Activated CD8-positive, alpha-beta T cell treated with anti-CD3 and anti-CD28 coated beads for 36 hours (primary cell): Measurements from ENCODE around the gene HOXB5. TPM values are rescaled to one million over a fixed set of nuclear protein-coding genes. Genes with fewer than 3 reads are reported as not detected.

Experiments
- ATAC-seq: fragments of 200-7000 bp; cut with Tn5 transposase; one replicate; pipeline ENCODE4 v1.10.0; 2021; ENCODE audit warnings: mild to moderate bottlenecking, moderate library complexity
- CTCF ChIA-PET: fragments of 350-600 bp; sonication (Branson Sonifier 250); formaldehyde crosslinking; loops from one replicate; lab custom pipeline; 2021; ENCODE audit warnings: antibody characterized with exemption; lab: Charles Lee
- POLR2A ChIA-PET: fragments of 350-600 bp; sonication (Branson Sonifier 250); formaldehyde crosslinking; loops from one replicate; lab custom pipeline; 2021; ENCODE audit warnings: antibody characterized with exemption; lab: Charles Lee
- DNase-seq: peaks from one replicate; pipeline ENCODE4 v3.0.0-alpha.2; 2020
- H3K27ac Mint-ChIP-seq: one replicate; pipeline ENCODE4 v1.8.0; 2021; ENCODE audit warnings: mild to moderate bottlenecking, mixed read lengths
- H3K27me3 Mint-ChIP-seq: one replicate; pipeline ENCODE4 v1.8.0; 2021; ENCODE audit warnings: mixed read lengths
- H3K36me3 Mint-ChIP-seq: one replicate; pipeline ENCODE4 v1.8.0; 2021; ENCODE audit warnings: low read depth, mixed read lengths
- H3K4me1 Mint-ChIP-seq: one replicate; pipeline ENCODE4 v1.8.0; 2021; ENCODE audit warnings: low read depth, mixed read lengths
- H3K4me3 Mint-ChIP-seq: one replicate; pipeline ENCODE4 v1.8.0; 2021; ENCODE audit warnings: mild to moderate bottlenecking, moderate library complexity, mixed read lengths
- H3K9me3 Mint-ChIP-seq: one replicate; pipeline ENCODE4 v1.8.0; 2021; ENCODE audit warnings: mixed read lengths
- CTCF ChIP-seq: fragments of 200-600 bp; IDR thresholded peaks from one replicate; pipeline ENCODE4 v1.8.0; 2022; ENCODE audit warnings: antibody characterized with exemption, mild to moderate bottlenecking
- intact Hi-C: fragments of 100-400 bp; cut with micrococcal nuclease; formaldehyde crosslinking; loops from one replicate; pipeline ENCODE4 v1.10.0; 2022
- total RNA-seq, 2 experiments: library from RNA; stranded (reverse); gene quantifications; one replicate each; pipeline ENCODE4 v1.2.3, GENCODE V29; 2021

HOXB5 gene
- total RNA-seq, 2 experiments from 2014 or later, result not detected

- no peaks in the 10 kb centered on the region for H3K9me3 Mint-ChIP-seq
- intact Hi-C loops, result no loop called here
- TF ChIP-seq CTCF, result no peak
- H3K36me3 Mint-ChIP-seq, result no peaks in the 10 kb centered on the region
- DNase-seq (peak; percentile 42), ATAC-seq (peak; percentile 8)
- H3K4me1 Mint-ChIP-seq, result peaks cover 36% of the 10 kb centered on the region
- CTCF ChIA-PET, result interaction anchor here (1.0 to 1.9 kb wide), 2 partner anchors 16 to 226 kb away, joined by 3 to 6 read pairs; partner anchors contain the start of gene HOXB5
- peaks cover 35% of the 10 kb centered on the region for H3K27me3 Mint-ChIP-seq
- POLR2A ChIA-PET, result interaction anchor here (1.0 to 1.9 kb wide), 4 partner anchors 17 to 54 kb away, joined by 3 to 5 read pairs (median 3); no protein-coding TSS in a partner anchor
- H3K4me3 Mint-ChIP-seq, result peak overlapping the region; percentile 76
- peak overlapping the region; percentile 57 for H3K27ac Mint-ChIP-seq
Measured at GRCh38 chr17:48577330-48577945, 16.1 kb downstream of the HOXB5 start.

- intact Hi-C loops, result no loop called here
- Mint-ChIP-seq H3K36me3 (no peaks in the 10 kb centered on the region), H3K27ac (no peak overlapping the region), H3K4me1 (peaks cover 34% of the 10 kb centered on the region), H3K4me3 (peak overlapping the region; percentile 76), H3K9me3 (no peaks in the 10 kb centered on the region), H3K27me3 (peaks cover 29% of the 10 kb centered on the region)
- DNase-seq (no peak), ATAC-seq (no peak)
- POLR2A ChIA-PET, result interaction anchor here (0.7 to 1.9 kb wide), 4 partner anchors 11 to 54 kb away, joined by 3 to 5 read pairs (median 3); no protein-coding TSS in a partner anchor
- TF ChIP-seq CTCF, result no peak
- CTCF ChIA-PET, result interaction anchor here (1.0 kb wide), 1 partner anchor 225 kb away, joined by 3 read pairs; no protein-coding TSS in a partner anchor
Measured at GRCh38 chr17:48576479-48577309, 16.9 kb downstream of the HOXB5 start.

GRCh38 chr17:48575673-48576478 lies 17.7 kb downstream of the HOXB5 start:
- no peak overlapping the region for H3K4me3 Mint-ChIP-seq
- ATAC-seq (no peak), DNase-seq (no peak)
- ChIA-PET POLR2A (interaction anchor here (0.7 to 1.9 kb wide), 3 partner anchors 10 to 53 kb away, joined by 3 to 5 read pairs (median 3); no protein-coding TSS in a partner anchor), CTCF (no interaction called here)
- H3K27me3 Mint-ChIP-seq, result peaks cover 21% of the 10 kb centered on the region
- no peak for TF ChIP-seq CTCF
- H3K4me1 Mint-ChIP-seq, result peaks cover 27% of the 10 kb centered on the region
- no peaks in the 10 kb centered on the region for H3K36me3 Mint-ChIP-seq
- H3K27ac Mint-ChIP-seq, result no peak overlapping the region
- H3K9me3 Mint-ChIP-seq, result no peaks in the 10 kb centered on the region
- intact Hi-C loops, result no loop called here

- intact Hi-C loops, result no loop called here
- peaks cover 14% of the 10 kb centered on the region for H3K27me3 Mint-ChIP-seq
- no peak for ATAC-seq
- H3K27ac Mint-ChIP-seq, result no peak overlapping the region
- TF ChIP-seq CTCF, result no peak
- CTCF ChIA-PET, result interaction anchor here (0.8 to 1.1 kb wide), 3 partner anchors 8 to 223 kb away, joined by 3 to 6 read pairs (median 3); partner anchors contain the start of gene HOXB5
- peaks cover 25% of the 10 kb centered on the region for H3K4me1 Mint-ChIP-seq
- H3K9me3 Mint-ChIP-seq, result no peaks in the 10 kb centered on the region
- no peak overlapping the region for H3K4me3 Mint-ChIP-seq
- POLR2A ChIA-PET, result no interaction called here
- no peak for DNase-seq
- no peaks in the 10 kb centered on the region for H3K36me3 Mint-ChIP-seq
Measured at GRCh38 chr17:48575066-48575582, 18.5 kb downstream of the HOXB5 start.
